Astrocyte (in vitro differentiated cells and primary cell): ENCODE results near the gene NAV2. TPM values are rescaled to one million over a fixed set of nuclear protein-coding genes. Genes with fewer than 3 reads are reported as not detected.

Source experiments
- DNase-seq: peaks from one replicate; pipeline ENCODE4 v3.0.0-alpha.2; 2010; ENCODE audit warnings: low read depth
- FAIRE-seq: peaks from 2 replicates; lab custom pipeline; 2011; peaks lifted over from hg19 to GRCh38; lab: Jason Lieb, UNC
- H2AFZ ChIP-seq: 2 replicates; pipeline ENCODE4 v1.6.0; 2012; ENCODE audit warnings: low read depth, low read length, inconsistent platforms
- H3K27ac ChIP-seq: 2 replicates; pipeline ENCODE4 v1.5.1; 2011; ENCODE audit warnings: low read depth, low read length, inconsistent platforms
- H3K27me3 ChIP-seq: 2 replicates; pipeline ENCODE4 v1.6.0; 2011; ENCODE audit warnings: low read length, inconsistent platforms; ENCODE audit not compliant: insufficient read depth
- H3K36me3 ChIP-seq: 2 replicates; pipeline ENCODE4 v1.5.1; 2011; ENCODE audit warnings: low read length, inconsistent platforms; ENCODE audit not compliant: insufficient read depth
- H3K4me1 ChIP-seq: 2 replicates; pipeline ENCODE4 v1.5.1; 2011; ENCODE audit warnings: low read length, inconsistent platforms; ENCODE audit not compliant: insufficient read depth
- H3K4me2 ChIP-seq: 2 replicates; pipeline ENCODE4 v1.6.0; 2012; ENCODE audit warnings: low read length, inconsistent platforms
- H3K4me3 ChIP-seq: 2 replicates; pipeline ENCODE4 v1.5.1; 2011; ENCODE audit warnings: low read depth, mild to moderate bottlenecking, low read length, inconsistent platforms; ENCODE audit not compliant: insufficient read depth
- H3K79me2 ChIP-seq: 2 replicates; pipeline ENCODE4 v1.6.0; 2012; ENCODE audit warnings: mild to moderate bottlenecking, low read length, inconsistent platforms; ENCODE audit not compliant: insufficient read depth
- H3K9ac ChIP-seq: 2 replicates; pipeline ENCODE4 v1.6.0; 2012; ENCODE audit warnings: mild to moderate bottlenecking, low read length, inconsistent platforms
- H3K9me3 ChIP-seq: 2 replicates; pipeline ENCODE4 v1.5.1; 2012; ENCODE audit warnings: low read depth, mild to moderate bottlenecking, low read length, inconsistent platforms; ENCODE audit not compliant: insufficient read depth
- H4K20me1 ChIP-seq: 2 replicates; pipeline ENCODE4 v1.6.0; 2012; ENCODE audit warnings: low read length, inconsistent platforms; ENCODE audit not compliant: insufficient read depth
- H3K27ac Mint-ChIP-seq: one replicate; pipeline ENCODE4 v1.8.0; 2021; ENCODE audit warnings: mild to moderate bottlenecking, mixed read lengths; ENCODE audit not compliant: unreplicated experiment
- H3K27me3 Mint-ChIP-seq: one replicate; pipeline ENCODE4 v1.8.0; 2021; ENCODE audit warnings: low read depth, mixed read lengths; ENCODE audit not compliant: unreplicated experiment
- H3K36me3 Mint-ChIP-seq: one replicate; pipeline ENCODE4 v1.8.0; 2021; ENCODE audit warnings: low read depth, mixed read lengths; ENCODE audit not compliant: unreplicated experiment
- H3K4me1 Mint-ChIP-seq: one replicate; pipeline ENCODE4 v1.8.0; 2021; ENCODE audit warnings: low read depth, mixed read lengths; ENCODE audit not compliant: unreplicated experiment
- H3K4me3 Mint-ChIP-seq: one replicate; pipeline ENCODE4 v1.8.0; 2021; ENCODE audit warnings: mild to moderate bottlenecking, moderate library complexity, mixed read lengths; ENCODE audit not compliant: unreplicated experiment
- H3K9me3 Mint-ChIP-seq: one replicate; pipeline ENCODE4 v1.8.0; 2021; ENCODE audit warnings: mild to moderate bottlenecking, mixed read lengths; ENCODE audit not compliant: unreplicated experiment
- EZH2 ChIP-seq: IDR thresholded peaks from 2 replicates; pipeline ENCODE4 v1.6.1; 2012; ENCODE audit warnings: mild to moderate bottlenecking, low read length, inconsistent platforms; ENCODE audit not compliant: insufficient read depth
- total RNA-seq: library from RNA; stranded (reverse); gene quantifications from 2 replicates; pipeline ENCODE4 v1.2.1, GENCODE V29; 2021
- TF ChIP-seq, protein P1 (sequence below): IDR thresholded peaks from 2 replicates; pipeline ENCODE4 v1.5.1; 2011; ENCODE audit warnings: low read depth, mild to moderate bottlenecking, inconsistent platforms, low read length, moderate library complexity; ENCODE audit not compliant: insufficient read depth

The NAV2 gene
- total RNA-seq, 1 donor from 2014 or later, result 20.6 TPM

DNA sequence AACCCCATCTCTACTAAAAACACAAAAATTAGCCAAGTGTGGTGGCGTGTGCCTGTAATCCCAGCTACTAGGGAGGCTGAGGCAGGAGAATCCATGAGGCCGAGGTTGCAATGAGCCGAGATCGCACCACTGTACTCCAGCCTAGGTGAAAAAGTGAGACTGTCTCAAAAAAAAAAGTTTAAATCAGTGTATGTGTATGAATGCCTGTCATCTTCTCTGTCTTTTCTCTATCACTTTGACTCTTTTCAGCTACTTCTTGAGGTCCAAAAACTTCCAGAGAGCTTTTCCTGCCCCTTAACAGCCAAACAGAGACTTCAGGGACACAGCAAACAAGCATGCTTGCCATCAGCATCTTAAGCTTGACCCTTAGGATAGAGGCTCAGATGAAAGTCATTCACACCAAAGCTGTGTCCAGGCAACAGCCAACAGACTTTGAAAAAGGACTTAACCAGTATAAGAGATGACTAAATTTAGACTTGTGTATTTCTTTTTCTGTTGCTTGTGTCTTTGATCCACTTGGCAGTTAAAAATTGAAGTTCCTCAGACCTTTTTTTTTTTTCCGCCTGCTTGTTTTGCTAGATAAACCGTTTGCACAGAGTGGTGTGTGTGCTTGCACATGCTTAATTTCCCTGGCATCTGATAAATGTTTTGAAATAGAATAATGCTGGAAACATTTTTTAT is 295.7 kb downstream of the NAV2 start:
- no peaks in the 10 kb centered on the region for H4K20me1 ChIP-seq
- H3K36me3 Mint-ChIP-seq, result peaks cover 2% of the 10 kb centered on the region
- H3K9ac ChIP-seq, result no peak overlapping the region
- DNase-seq, result no peak
- H3K36me3 ChIP-seq, result no peaks in the 10 kb centered on the region
- H3K27ac ChIP-seq, result no peak overlapping the region
- FAIRE-seq, result no peak
- H3K4me1 ChIP-seq, result no peaks in the 10 kb centered on the region
- H3K9me3 Mint-ChIP-seq, result no peaks in the 10 kb centered on the region
- peaks cover 1% of the 10 kb centered on the region for H3K27me3 Mint-ChIP-seq
- TF ChIP-seq, protein P1, sequence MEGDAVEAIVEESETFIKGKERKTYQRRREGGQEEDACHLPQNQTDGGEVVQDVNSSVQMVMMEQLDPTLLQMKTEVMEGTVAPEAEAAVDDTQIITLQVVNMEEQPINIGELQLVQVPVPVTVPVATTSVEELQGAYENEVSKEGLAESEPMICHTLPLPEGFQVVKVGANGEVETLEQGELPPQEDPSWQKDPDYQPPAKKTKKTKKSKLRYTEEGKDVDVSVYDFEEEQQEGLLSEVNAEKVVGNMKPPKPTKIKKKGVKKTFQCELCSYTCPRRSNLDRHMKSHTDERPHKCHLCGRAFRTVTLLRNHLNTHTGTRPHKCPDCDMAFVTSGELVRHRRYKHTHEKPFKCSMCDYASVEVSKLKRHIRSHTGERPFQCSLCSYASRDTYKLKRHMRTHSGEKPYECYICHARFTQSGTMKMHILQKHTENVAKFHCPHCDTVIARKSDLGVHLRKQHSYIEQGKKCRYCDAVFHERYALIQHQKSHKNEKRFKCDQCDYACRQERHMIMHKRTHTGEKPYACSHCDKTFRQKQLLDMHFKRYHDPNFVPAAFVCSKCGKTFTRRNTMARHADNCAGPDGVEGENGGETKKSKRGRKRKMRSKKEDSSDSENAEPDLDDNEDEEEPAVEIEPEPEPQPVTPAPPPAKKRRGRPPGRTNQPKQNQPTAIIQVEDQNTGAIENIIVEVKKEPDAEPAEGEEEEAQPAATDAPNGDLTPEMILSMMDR, result no peak
- TF ChIP-seq EZH2, result no peak
- no peak overlapping the region for H3K27ac Mint-ChIP-seq
- H3K4me1 Mint-ChIP-seq, result peaks cover 4% of the 10 kb centered on the region
- no peak overlapping the region for H3K4me2 ChIP-seq
- no peak overlapping the region for H3K4me3 Mint-ChIP-seq
- no peaks in the 10 kb centered on the region for H3K9me3 ChIP-seq
- no peak overlapping the region for H2AFZ ChIP-seq
- H3K79me2 ChIP-seq, result no peaks in the 10 kb centered on the region
- no peaks in the 10 kb centered on the region for H3K27me3 ChIP-seq
- H3K4me3 ChIP-seq, result no peak overlapping the region

DNA sequence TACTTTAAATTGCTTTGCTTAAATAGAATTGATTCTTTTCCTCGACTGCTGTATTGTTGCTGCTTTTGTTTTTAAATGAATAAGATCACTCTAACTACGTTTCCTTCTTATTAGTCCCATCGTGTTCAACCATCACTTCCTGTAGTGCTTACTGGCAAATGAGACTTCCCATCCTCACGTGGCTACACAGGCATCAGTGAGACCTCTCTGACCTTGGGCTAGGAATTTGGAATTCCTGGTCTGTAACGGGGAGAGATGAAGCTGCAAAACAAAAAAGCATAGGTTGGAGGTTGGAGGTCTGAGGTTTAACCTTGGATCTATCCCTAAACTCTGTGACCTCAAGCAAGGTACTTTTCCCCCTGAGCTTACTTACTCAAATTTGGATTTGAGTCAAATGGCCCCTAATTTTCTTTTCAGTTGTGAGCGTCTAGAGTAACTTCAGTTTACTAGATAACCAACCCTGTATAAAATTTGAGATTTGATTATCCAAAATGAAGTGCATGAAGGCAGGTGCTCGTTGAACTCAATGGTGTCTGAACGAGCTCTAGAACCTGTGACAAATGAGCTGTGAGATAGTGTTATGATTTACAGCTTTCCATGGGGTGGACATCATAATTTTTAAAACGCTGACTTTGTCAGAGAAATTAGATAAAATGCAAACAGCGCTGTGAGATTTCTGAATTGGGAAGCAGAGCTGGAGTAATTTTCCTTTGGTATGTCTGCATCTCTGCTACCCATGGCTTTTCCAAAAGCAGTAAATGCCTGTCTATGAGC is 296.4 kb downstream of the NAV2 start:
- H3K9me3 Mint-ChIP-seq, result no peaks in the 10 kb centered on the region
- FAIRE-seq (no peak), DNase-seq (no peak)
- Histone ChIP-seq H3K9ac (no peak overlapping the region), H3K4me3 (no peak overlapping the region), H2AFZ (no peak overlapping the region), H3K4me2 (no peak overlapping the region), H3K79me2 (no peaks in the 10 kb centered on the region), H3K4me1 (no peaks in the 10 kb centered on the region), H3K36me3 (no peaks in the 10 kb centered on the region), H3K9me3 (no peaks in the 10 kb centered on the region), H3K27me3 (no peaks in the 10 kb centered on the region), H3K27ac (no peak overlapping the region), H4K20me1 (no peaks in the 10 kb centered on the region)
- TF ChIP-seq EZH2, result no peak
- TF ChIP-seq, protein P1, result no peak
- peaks cover 11% of the 10 kb centered on the region for H3K4me1 Mint-ChIP-seq
- H3K27me3 Mint-ChIP-seq, result no peaks in the 10 kb centered on the region
- H3K27ac Mint-ChIP-seq, result no peak overlapping the region
- peaks cover under 1% of the 10 kb centered on the region for H3K36me3 Mint-ChIP-seq
- no peak overlapping the region for H3K4me3 Mint-ChIP-seq
